SK-N-SH (cell line): ENCODE data around the gene ARHGAP8.

ENCODE experiments used
- CTCF ChIP-seq: fragments of 200-600 bp; sonication (generic); IDR thresholded peaks from 2 replicates; pipeline ENCODE4 v1.6.1; 2017; ENCODE audit warnings: antibody characterized with exemption, mild to moderate bottlenecking, moderate library complexity
- EP300 ChIP-seq, 2 experiments: IDR thresholded peaks; 2 replicates each; pipeline versions ENCODE4 v1.4.0 to v1.6.1; 2012; ENCODE audit warnings: borderline replicate concordance in 1 of 2, low read depth in 1 of 2, low read length in 1 of 2
- MEF2A ChIP-seq: IDR thresholded peaks from 2 replicates; pipeline ENCODE4 v1.4.0; 2012; ENCODE audit warnings: low read depth, borderline replicate concordance
- POLR2AphosphoS5 ChIP-seq: IDR thresholded peaks from 2 replicates; pipeline ENCODE4 v1.6.1; 2012; ENCODE audit warnings: low read depth, low read length
- RFX5 ChIP-seq: IDR thresholded peaks from 2 replicates; pipeline ENCODE4 v1.6.1; 2012; ENCODE audit warnings: mild to moderate bottlenecking, improper control_type of control experiment, low read length

GRCh38 chr22:44734801-44735517 is 17.4 kb upstream of the ARHGAP8 start:
- TF ChIP-seq CTCF = no peak
- TF ChIP-seq MEF2A = no peak
- TF ChIP-seq RFX5 = no peak
- TF ChIP-seq EP300 (IDR thresholded peaks at IDR 0.05; ENCODE audit: borderline replicate concordance in 1 of 2, low read depth in 1 of 2, low read length in 1 of 2) = no peak
- TF ChIP-seq POLR2AphosphoS5 = no peak
